ENCODE measurements around the gene PGBD2.

DNA sequence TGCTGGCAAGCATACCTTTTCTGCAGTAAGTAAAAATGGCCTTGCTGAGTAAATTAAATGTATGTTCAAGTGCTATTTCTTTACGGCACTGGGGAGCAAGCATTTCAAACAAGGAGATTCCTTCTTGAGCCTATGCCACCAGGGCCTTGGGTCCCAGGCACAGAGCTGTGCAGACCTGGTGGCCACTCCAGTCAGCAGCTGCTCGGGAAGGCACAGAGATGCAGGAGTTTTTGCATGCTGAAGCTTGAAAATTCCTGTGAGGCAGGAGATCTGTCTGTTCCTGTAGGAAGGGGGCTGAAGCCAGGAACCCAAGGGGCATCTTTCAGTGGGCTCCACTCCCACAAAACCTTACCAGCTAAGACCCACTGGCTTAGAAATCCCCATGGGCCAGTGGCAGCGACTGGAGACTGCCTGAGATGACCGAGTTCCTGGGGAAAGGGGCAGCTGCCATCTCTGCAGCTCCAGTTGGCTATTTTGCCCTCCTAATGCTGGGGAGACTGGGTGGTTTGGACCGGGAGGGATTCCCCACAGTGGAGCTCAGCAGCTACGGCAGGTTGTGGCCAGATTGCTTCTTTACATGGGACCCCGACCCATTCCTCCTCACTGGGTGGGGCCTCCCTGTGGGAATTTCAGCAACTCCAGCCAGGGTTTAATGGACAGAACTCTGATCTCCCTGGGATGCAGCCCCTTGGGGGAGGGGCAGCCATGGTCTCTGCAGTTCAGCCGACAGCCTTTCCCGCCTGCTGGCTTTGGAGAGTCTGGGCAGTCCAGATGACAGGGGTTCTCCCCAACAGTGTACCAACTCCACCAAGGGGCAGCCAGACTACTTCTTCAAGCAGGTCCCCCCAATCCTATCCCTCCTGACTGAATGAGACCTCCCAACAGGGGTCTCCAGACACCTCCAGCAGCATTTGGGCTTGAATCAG is 8.4 kb upstream of the PGBD2 start:
- TF ChIP-seq, protein P1, sequence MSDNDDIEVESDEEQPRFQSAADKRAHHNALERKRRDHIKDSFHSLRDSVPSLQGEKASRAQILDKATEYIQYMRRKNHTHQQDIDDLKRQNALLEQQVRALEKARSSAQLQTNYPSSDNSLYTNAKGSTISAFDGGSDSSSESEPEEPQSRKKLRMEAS (IDR thresholded peaks at IDR 0.05): no peak
- TF ChIP-seq, protein P2, sequence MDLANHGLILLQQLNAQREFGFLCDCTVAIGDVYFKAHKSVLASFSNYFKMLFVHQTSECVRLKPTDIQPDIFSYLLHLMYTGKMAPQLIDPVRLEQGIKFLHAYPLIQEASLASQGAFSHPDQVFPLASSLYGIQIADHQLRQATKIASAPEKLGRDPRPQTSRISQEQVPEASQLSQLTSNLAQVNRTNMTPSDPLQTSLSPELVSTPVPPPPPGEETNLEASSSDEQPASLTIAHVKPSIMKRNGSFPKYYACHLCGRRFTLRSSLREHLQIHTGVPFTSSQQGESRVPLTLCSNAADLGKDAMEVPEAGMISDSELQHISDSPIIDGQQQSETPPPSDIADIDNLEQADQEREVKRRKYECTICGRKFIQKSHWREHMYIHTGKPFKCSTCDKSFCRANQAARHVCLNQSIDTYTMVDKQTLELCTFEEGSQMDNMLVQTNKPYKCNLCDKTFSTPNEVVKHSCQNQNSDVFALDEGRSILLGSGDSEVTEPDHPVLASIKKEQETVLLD (CRISPR knock-in tag; IDR thresholded peaks at IDR 0.05; ENCODE audit: low read depth): no peak
- TF ChIP-seq CREB1 (IDR thresholded peaks at IDR 0.05) (no peak), CREB1 (CRISPR knock-in tag; IDR thresholded peaks at IDR 0.05) (no peak), ZNF3 (CRISPR knock-in tag; IDR thresholded peaks at IDR 0.05) (no peak), TBP (CRISPR knock-in tag; IDR thresholded peaks at IDR 0.05) (no peak)
- TF ChIP-seq, protein P3, sequence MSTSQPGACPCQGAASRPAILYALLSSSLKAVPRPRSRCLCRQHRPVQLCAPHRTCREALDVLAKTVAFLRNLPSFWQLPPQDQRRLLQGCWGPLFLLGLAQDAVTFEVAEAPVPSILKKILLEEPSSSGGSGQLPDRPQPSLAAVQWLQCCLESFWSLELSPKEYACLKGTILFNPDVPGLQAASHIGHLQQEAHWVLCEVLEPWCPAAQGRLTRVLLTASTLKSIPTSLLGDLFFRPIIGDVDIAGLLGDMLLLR (CRISPR knock-in tag; IDR thresholded peaks at IDR 0.05): no peak

All from HepG2 (cell line).